Aorta (tissue), 5 donors: ENCODE results near the gene NPS. TPM values are rescaled to one million over a fixed set of nuclear protein-coding genes. Genes with fewer than 3 reads are reported as not detected.

Experiments used
- ATAC-seq: fragments of 200-7000 bp; cut with Tn5 transposase; one replicate; pipeline ENCODE4 v1.9.1; 2022; ENCODE audit warnings: moderate library complexity; ENCODE audit not compliant: low FRiP score
- DNase-seq, 2 donors: peaks; one replicate each; pipeline ENCODE4 v3.0.0-alpha.2; 2020
- H3K27ac ChIP-seq, 2 donors: one replicate each; pipeline ENCODE4 v1.5.1; 2013; ENCODE audit warnings: low read length in 2 of 2, mild to moderate bottlenecking in 2 of 2, moderate library complexity in 2 of 2, control low read depth in 1 of 2, inconsistent platforms in 1 of 2, low read depth in 1 of 2
- H3K27me3 ChIP-seq, 2 donors: one replicate each; pipeline ENCODE4 v1.6.1; 2013; ENCODE audit warnings: control low read depth in 1 of 2, low read length in 1 of 2, mild to moderate bottlenecking in 1 of 2, moderate library complexity in 1 of 2; ENCODE audit not compliant: insufficient read depth in 2 of 2, control insufficient read depth in 1 of 2
- H3K36me3 ChIP-seq, 2 donors: one replicate each; pipeline ENCODE4 v1.6.1; 2013; ENCODE audit warnings: control low read depth in 1 of 2, low read length in 1 of 2, mild to moderate bottlenecking in 1 of 2; ENCODE audit not compliant: insufficient read depth in 2 of 2, control insufficient read depth in 1 of 2
- H3K4me1 ChIP-seq, 2 donors: one replicate each; pipeline ENCODE4 v1.6.1; 2013; ENCODE audit warnings: low read length in 2 of 2, control low read depth in 1 of 2, mild to moderate bottlenecking in 1 of 2, moderate library complexity in 1 of 2; ENCODE audit not compliant: insufficient read depth in 2 of 2, control insufficient read depth in 1 of 2
- H3K4me3 ChIP-seq, 2 donors: one replicate each; pipeline ENCODE4 v1.5.1; 2013; ENCODE audit warnings: low read length in 2 of 2, control low read depth in 1 of 2, mild to moderate bottlenecking in 1 of 2
- H3K9me3 ChIP-seq: one replicate; pipeline ENCODE4 v1.6.1; 2013; ENCODE audit warnings: mild to moderate bottlenecking, low read length; ENCODE audit not compliant: control insufficient read depth
- WGBS, 2 donors: extraction: QIAGEN DNeasy Blood & Tissue Kit; methylation state at CpG; one replicate each; pipeline ENCODE4 v1.1.7; 2013; 5-methylcytosine and 5-hydroxymethylcytosine counted together
- intact Hi-C, 2 donors: fragments of 100-400 bp; cut with DNase I; formaldehyde crosslinking; loops; one replicate each; pipeline versions ENCODE4 v1.14.2 to v1.15.0; 2022
- polyA plus RNA-seq, 2 donors: library from polyadenylated mRNA; stranded (reverse); fragments of 200-250 nt; gene quantifications; one replicate each; pipeline ENCODE4 v1.2.3, GENCODE V29; 2013
- total RNA-seq, 2 donors: library from RNA; stranded (reverse); fragmentation: NEBNext Ultra II Directional; extraction: Animal tissue kit (Norgen Biotek cat#: 25700); gene quantifications; one replicate each; pipeline ENCODE4 v1.2.1, GENCODE V29; 2021
- donor health status: healthy with polysubstance abuse.
- donor health status: Bipolar disorder and iron deficiency.
- donor health status: DM: no; HTN: no; CAD: no.
- donor health status: DM: no; HTN: no; CAD: no.
- donor health status: DM: yes; HTN: yes; CAD: no.

NPS gene
- total and polyA plus RNA-seq, 4 donors: not detected

GRCh38 chr10:127527320-127527719 lies 21.8 kb upstream of the NPS start:
- Histone ChIP-seq H3K4me1 (no peaks in the 10 kb centered on the region), H3K27me3 (no peaks in the 10 kb centered on the region), H3K27ac (no peak overlapping the region), H3K36me3 (no peaks in the 10 kb centered on the region), H3K4me3 (no peak overlapping the region), H3K9me3 (no peaks in the 10 kb centered on the region)
- 46 to 47% methylated on average over 4 of the region's 4 CpGs for WGBS, 2 donors
- ATAC-seq (no peak), DNase-seq (no peak)
- intact Hi-C loops: no loop called here

GRCh38 chr10:127527891-127528290 lies 21.2 kb upstream of the NPS start:
- intact Hi-C loops: no loop called here
- 46 to 50% methylated on average over 8 of the region's 8 CpGs for WGBS, 2 donors
- no peak for ATAC-seq
- H3K27me3 ChIP-seq: no peaks in the 10 kb centered on the region
- no peaks in the 10 kb centered on the region for H3K4me1 ChIP-seq
- H3K9me3 ChIP-seq: no peaks in the 10 kb centered on the region
- no peak overlapping the region for H3K27ac ChIP-seq
- no peaks in the 10 kb centered on the region for H3K36me3 ChIP-seq
- no peak overlapping the region for H3K4me3 ChIP-seq
- DNase-seq: no peak

DNA sequence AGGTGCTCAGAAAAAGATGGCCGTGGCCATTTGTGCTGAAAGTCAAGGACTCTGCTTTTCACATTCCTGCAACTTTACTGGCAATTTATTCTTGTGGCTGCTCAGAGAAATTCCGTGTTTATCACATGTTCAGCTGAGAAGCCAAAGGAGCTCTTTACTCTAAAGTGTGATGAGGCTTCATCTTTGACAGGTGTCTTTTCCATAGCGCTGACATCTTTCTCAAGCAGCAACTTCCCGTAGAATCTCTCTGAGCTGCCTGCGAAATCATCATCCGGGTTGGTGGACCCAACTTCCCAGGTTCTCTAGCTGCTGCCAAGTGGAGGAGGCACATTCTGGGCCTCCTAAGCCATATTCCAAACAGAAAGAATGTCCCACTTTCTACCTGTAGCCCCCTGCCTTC lies 16.9 kb upstream of the NPS start:
- WGBS, 2 donors: 87 to 90% methylated on average over 6 of the region's 6 CpGs
- Histone ChIP-seq H3K27ac (no peak overlapping the region), H3K4me1 (no peaks in the 10 kb centered on the region), H3K27me3 (no peaks in the 10 kb centered on the region), H3K36me3 (no peaks in the 10 kb centered on the region), H3K9me3 (no peaks in the 10 kb centered on the region), H3K4me3 (no peak overlapping the region)
- no peak for ATAC-seq
- intact Hi-C loops: no loop called here
- DNase-seq: no peak

- DNase-seq (no peak), ATAC-seq (no peak)
- Histone ChIP-seq H3K9me3 (no peaks in the 10 kb centered on the region), H3K36me3 (no peaks in the 10 kb centered on the region), H3K4me3 (no peak overlapping the region), H3K4me1 (no peaks in the 10 kb centered on the region), H3K27me3 (no peaks in the 10 kb centered on the region), H3K27ac (no peak overlapping the region)
- intact Hi-C loops: no loop called here
- WGBS, 2 donors: 88 to 92% methylated on average over 5 of the region's 5 CpGs
Measured at GRCh38 chr10:127532659-127533058, 16.4 kb upstream of the NPS start.

DNA sequence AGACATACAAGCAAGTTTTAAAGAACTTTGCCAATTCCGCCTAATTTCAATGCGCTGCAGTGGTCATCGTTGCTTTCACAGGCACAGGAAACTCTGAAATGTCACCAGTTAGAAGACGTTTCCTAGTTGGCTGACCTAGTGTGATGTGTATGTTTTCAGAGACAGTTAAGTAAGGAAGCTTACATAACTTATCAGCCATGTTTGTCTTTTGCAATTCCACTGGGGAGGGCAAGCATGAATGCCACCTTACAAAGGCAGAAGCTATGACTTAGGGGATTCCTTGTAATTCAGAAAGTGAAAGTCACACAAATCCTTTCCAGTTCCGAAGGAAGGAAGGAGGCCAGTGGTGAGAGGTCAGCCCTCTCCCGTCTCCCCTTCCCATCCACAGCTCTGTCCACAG lies 15.0 kb upstream of the NPS start:
- ATAC-seq: no peak
- intact Hi-C loops: no loop called here
- WGBS, 2 donors: 70 to 72% methylated on average over 6 of the region's 6 CpGs

DNA sequence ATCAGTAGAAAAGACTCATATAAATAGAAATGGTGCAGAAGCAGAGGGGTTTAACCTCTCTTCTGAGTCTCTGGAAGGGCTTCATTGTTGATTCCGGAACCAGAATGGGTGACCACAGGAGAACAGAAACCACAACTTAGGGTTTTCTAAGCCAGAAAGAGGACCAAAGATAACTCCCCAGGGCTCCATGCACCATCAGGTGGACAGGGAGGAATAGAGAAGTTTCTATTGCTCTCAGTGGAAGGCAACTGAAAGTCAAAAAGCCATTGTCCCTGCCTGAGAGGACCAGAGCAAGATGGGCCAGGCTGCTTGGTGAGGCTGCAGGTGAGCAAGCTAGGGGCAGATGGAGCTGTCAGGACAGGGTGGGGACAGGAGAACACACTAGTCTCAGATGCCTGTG lies 14.6 kb upstream of the NPS start:
- H3K4me1 ChIP-seq: no peaks in the 10 kb centered on the region
- H3K27ac ChIP-seq: no peak overlapping the region
- no peak for DNase-seq
- intact Hi-C loops: no loop called here
- no peaks in the 10 kb centered on the region for H3K9me3 ChIP-seq
- no peaks in the 10 kb centered on the region for H3K36me3 ChIP-seq
- no peak for ATAC-seq
- H3K27me3 ChIP-seq: no peaks in the 10 kb centered on the region
- no peak overlapping the region for H3K4me3 ChIP-seq
- WGBS, 2 donors: 97 to 100% methylated on average over 1 of the region's 1 CpG

More for the DNA sequence above, 15.0 kb upstream of the NPS start:
- Histone ChIP-seq H3K27me3 (no peaks in the 10 kb centered on the region), H3K36me3 (no peaks in the 10 kb centered on the region), H3K27ac (no peak overlapping the region), H3K4me1 (no peaks in the 10 kb centered on the region), H3K9me3 (no peaks in the 10 kb centered on the region), H3K4me3 (no peak overlapping the region)
- DNase-seq: no peak

GRCh38 chr10:127535802-127536515 lies 13.2 kb upstream of the NPS start:
- Histone ChIP-seq H3K36me3 (no peaks in the 10 kb centered on the region), H3K4me1 (no peaks in the 10 kb centered on the region), H3K4me3 (no peak overlapping the region), H3K9me3 (no peaks in the 10 kb centered on the region), H3K27ac (no peak overlapping the region), H3K27me3 (no peaks in the 10 kb centered on the region)
- DNase-seq: no peak
- intact Hi-C loops: no loop called here
- no peak for ATAC-seq
- WGBS, 2 donors: 60 to 64% methylated on average over 8 of the region's 8 CpGs

DNA sequence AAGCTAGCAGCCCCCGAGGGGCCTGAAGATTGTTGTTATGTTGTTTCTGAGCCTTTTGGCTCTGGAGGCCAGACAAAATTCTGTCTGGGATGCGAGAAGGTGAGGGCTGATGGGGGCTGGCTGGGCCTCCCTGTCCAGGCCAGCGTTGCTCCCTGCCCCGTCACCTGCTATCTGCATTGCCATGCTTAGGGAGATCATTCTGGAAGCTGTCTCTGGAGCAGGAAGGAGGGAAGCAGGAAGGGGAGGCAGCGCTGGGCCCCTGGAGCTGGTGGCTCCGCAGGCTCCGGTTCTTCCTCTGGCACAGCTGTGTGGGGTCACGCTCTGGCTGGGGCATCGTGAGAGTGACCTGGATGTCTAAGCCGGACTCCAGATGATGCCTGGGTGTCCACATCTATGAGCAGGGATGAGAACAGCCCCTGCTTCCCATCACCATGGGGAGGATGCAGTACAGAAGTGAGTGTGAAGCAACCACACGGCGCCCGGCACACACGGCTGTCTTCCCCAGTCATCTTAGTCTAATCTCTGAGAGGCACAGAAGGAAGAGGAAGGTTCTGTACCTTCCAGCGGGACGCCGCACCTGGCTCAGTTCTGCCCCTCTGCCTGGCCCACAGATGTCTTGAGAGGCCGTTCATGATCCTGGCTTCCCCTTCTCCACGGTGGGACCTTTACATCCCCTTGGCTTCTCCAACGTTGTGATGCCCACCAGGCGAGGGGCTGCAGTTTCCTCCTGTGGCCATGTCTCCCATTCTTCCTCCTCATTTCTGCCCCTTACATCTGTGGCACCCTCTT lies 11.9 kb upstream of the NPS start:
- Histone ChIP-seq H3K4me1 (no peaks in the 10 kb centered on the region), H3K27me3 (no peaks in the 10 kb centered on the region), H3K27ac (no peak overlapping the region), H3K4me3 (no peak overlapping the region), H3K36me3 (no peaks in the 10 kb centered on the region), H3K9me3 (no peaks in the 10 kb centered on the region)
- no peak for ATAC-seq
- DNase-seq: no peak
- WGBS, 2 donors: 80 to 84% methylated on average over 21 of the region's 21 CpGs
- intact Hi-C loops: no loop called here

- DNase-seq (no peak), ATAC-seq (no peak)
- intact Hi-C loops: no loop called here
- no peaks in the 10 kb centered on the region for H3K4me1 ChIP-seq
- no peaks in the 10 kb centered on the region for H3K9me3 ChIP-seq
- H3K36me3 ChIP-seq: no peaks in the 10 kb centered on the region
- H3K4me3 ChIP-seq: no peak overlapping the region
- no peak overlapping the region for H3K27ac ChIP-seq
- WGBS, 2 donors: 75 to 76% methylated on average over 8 of the region's 8 CpGs
- H3K27me3 ChIP-seq: no peaks in the 10 kb centered on the region
Measured at GRCh38 chr10:127537924-127538323, 11.2 kb upstream of the NPS start.
